GM12891 (cell line): Measurements from ENCODE around the gene TCEAL3.
A peak's percentile ranks its signal among the peaks of the same experiment; 100 is the strongest.
"Not testable (repeated sequence)": the region's sequence is repeated elsewhere in the genome, so short reads cannot be mapped to it uniquely, and the experiment has no call there.

Experiments used
- DNase-seq: peaks from one replicate; pipeline ENCODE4 v3.0.0; 2011; ENCODE audit warnings: low spot score; ENCODE audit not compliant: insufficient read length
- FAIRE-seq: peaks from 2 replicates; lab custom pipeline; 2011; peaks lifted over from hg19 to GRCh38; lab: Jason Lieb, UNC
- PAX5 ChIP-seq: IDR thresholded peaks from 2 replicates; pipeline ENCODE4 v1.6.1; 2011; ENCODE audit warnings: low read length, moderate library complexity, mild to moderate bottlenecking; ENCODE audit not compliant: insufficient read depth, severe bottlenecking
- POLR2A ChIP-seq: IDR thresholded peaks from 2 replicates; pipeline ENCODE4 v1.6.1; 2011; ENCODE audit warnings: low read depth, low read length, control low read depth
- POLR2AphosphoS5 ChIP-seq: IDR thresholded peaks from 2 replicates; pipeline ENCODE4 v1.6.1; 2011; ENCODE audit warnings: low read depth, low read length, control low read depth
- POU2F2 ChIP-seq: IDR thresholded peaks from 2 replicates; pipeline ENCODE4 v1.6.1; 2011; ENCODE audit warnings: low read depth, mild to moderate bottlenecking, control low read depth, low read length, moderate library complexity
- SPI1 ChIP-seq: IDR thresholded peaks from 2 replicates; pipeline ENCODE4 v1.6.1; 2011; ENCODE audit warnings: low read depth, low read length, control low read depth
- TAF1 ChIP-seq: IDR thresholded peaks from 2 replicates; pipeline ENCODE4 v1.6.1; 2011; ENCODE audit warnings: low read depth, low read length, control low read depth

TCEAL3 gene

DNA sequence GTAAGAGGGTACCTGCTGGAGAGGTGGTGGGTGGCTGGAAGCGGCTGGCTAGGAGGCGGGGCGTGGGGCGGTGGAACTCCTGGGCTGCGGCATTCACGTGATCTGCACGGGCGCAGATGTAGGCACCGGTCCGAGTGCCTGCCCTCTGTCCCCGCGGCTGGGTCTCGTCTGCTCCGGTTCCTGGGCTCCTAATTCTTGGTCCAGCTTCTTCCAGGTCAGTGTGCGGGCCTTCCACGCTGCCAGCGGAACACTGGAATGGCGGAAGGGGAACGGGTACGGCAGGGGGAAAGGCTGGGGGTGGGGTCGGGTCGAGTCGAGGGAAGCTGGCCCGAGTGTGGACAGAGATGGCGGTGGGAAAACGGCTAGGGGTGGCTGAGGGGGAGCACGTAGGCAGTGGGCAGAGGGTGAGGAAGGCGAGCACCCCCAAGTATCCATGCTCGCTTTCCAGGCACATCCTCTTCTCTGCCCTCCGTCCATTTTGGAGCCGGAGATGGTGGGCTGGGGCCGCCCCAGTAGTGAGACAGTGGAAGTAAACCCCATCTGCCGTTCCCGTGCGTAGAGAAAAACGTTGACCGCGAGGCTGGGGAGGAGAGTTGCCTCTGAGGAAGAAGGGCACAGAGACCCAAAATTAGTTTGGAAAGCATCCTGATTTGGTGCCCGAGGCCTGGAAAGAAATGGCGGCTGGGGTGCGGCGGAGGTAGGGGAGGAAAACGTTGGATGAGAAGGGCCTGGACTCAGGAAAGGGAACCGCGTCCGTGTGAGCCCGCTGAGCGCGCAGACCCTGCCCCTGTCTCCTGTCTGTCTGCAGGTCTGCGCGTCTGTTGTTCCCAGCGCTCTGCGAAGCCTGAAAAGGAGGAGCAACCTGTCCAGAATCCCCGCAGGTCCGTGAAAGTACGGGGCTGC, 22.1 kb upstream of the TCEAL3 start, which contains the start of gene TCEAL4:
TCEAL4 (plus strand) TSS at position 105 of the 903 bp plus-strand sequence. CDS start 1,161 bp downstream, outside the sequence.
- FAIRE-seq (peak; percentile 87), DNase-seq (no peak)
- no peak for TF ChIP-seq PAX5
- TF ChIP-seq SPI1, result no peak
- TF ChIP-seq POU2F2, result no peak
- no peak for TF ChIP-seq POLR2AphosphoS5
- no peak for TF ChIP-seq TAF1
- no peak for TF ChIP-seq POLR2A

DNA sequence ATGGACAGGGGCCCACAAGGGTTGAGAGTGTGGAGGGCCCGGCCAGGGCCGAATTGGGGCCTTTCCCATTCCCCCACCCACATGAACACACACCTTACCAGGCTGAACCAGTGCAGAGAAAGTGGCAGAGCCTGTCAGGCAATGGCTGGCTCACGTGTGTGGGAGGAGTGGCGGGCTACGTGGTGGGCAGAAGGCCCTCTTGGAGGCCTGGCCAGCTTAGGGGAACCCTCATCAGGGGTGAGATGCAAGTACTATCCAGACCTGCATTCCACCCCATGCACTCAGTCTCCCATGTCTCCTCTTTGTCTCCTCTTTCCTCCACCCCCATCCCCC, 21.5 kb upstream of the TCEAL3 start:
- FAIRE-seq (no peak), DNase-seq (no peak)
- no peak for TF ChIP-seq TAF1
- TF ChIP-seq POU2F2, result no peak
- no peak for TF ChIP-seq POLR2AphosphoS5
- TF ChIP-seq PAX5, result no peak
- no peak for TF ChIP-seq SPI1
- no peak for TF ChIP-seq POLR2A

DNA sequence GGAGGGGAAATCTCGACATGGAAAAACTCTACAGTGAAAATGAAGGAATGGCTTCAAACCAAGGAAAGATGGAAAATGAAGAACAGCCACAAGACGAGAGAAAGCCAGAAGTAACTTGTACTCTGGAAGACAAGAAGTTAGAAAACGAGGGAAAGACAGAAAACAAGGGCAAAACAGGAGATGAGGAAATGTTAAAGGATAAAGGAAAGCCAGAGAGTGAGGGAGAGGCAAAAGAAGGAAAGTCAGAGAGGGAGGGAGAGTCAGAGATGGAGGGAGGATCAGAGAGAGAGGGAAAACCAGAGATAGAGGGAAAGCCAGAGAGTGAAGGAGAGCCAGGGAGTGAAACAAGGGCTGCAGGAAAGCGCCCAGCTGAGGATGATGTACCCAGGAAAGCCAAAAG, 21.1 kb upstream of the TCEAL3 start:
- FAIRE-seq (no peak), DNase-seq (no peak)
- no peak for TF ChIP-seq TAF1
- no peak for TF ChIP-seq PAX5
- no peak for TF ChIP-seq SPI1
- no peak for TF ChIP-seq POLR2A
- no peak for TF ChIP-seq POU2F2
- no peak for TF ChIP-seq POLR2AphosphoS5

DNA sequence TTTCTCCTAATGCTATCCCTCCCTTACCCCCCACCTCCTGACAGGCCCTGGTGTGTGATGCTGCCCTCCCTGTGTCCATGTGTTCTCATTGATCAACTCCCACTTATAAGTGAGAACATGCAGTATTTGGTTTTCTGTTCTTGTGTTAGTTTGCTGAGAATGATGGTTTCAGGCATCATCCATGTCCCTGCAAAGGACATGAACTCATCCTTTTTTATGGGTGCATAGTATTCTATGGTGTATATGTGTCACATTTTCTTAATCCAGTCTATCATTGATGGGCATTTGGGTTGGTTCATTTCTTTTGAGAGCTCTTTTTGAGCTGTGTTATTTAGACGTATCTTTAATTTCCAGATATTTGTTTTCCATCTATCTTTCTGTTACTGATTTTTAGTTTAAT, 15.5 kb upstream of the TCEAL3 start:
- FAIRE-seq, DNase-seq: not testable (repeated sequence)

DNA sequence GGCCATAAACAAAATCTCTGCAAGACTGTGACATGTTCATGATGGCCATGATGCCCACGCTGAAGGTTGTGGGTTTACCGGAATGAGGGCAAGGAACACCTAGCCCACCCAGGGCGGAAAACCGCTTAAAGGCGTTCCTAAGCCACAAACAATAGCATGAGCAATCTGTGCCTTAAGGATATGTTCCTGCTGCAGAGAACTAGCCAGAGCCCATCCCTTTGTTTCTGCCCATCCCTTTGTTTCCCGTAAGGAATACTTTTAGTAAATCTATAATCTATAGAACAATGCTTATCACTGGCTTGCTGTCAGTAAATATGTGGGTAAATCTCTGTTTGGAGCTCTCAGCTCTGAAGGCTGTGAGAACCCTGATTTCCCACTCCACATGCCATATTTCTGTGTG, 12.6 kb upstream of the TCEAL3 start:
- not testable (repeated sequence) for DNase-seq, FAIRE-seq

DNA sequence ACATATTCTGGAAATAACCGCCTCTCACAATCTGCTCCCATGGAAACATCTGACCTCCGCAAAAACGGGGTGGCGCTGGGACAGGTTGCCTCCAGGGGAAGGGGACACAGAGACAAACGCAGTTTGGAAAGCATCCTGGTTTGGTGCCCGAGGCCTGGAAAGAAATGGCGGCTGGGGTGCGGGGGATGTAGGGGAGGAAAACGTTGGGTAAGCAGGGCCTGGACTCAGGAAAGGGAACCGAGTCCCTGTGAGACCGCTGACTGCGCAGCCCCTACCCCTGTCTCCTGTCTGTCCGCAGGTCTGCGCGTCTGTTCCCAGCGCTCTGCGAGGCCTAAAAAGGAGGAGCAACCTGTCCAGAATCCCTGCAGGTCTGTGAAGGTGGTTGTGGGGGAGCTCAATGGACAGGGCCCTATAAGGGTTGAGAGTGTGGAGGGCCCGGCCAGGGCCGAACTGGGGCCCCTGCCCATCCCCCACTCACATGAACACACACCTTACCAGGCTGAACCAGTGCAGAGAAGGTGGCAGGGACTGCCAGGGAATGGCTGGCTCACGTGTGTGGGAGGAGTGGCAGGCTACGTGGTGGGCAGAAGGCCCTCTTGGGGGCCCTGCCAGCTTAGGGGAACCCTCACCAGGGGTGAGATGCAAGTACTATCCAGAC, 672 bp downstream of the TCEAL3 start:
- TF ChIP-seq POU2F2, result no peak
- TF ChIP-seq POLR2AphosphoS5, result no peak
- no peak for TF ChIP-seq SPI1
- no peak for TF ChIP-seq POLR2A
- TF ChIP-seq TAF1, result no peak
- no peak for TF ChIP-seq PAX5
- DNase-seq (no peak), FAIRE-seq (no peak)

DNA sequence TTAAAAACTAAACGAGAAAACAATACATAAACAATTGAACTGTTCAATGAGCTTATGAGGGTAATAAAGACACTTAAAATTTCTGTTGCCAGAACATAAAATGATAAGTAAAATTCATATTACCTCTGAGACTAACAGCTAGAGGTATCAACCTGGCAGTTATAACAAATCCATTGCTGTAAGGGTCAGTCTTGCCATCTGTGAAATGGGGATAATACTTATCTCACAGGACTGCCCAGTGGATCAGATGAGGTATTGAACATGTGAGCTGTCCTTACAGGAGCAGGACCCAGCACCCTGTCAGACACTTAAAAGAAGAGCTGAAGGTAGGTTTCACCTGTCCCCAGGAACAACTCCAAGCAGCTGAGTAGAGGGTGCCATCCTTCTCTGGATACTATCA, 2.5 kb downstream of the TCEAL3 start:
- no peak for TF ChIP-seq POLR2A
- TF ChIP-seq POLR2AphosphoS5, result no peak
- no peak for TF ChIP-seq SPI1
- TF ChIP-seq POU2F2, result no peak
- TF ChIP-seq PAX5, result no peak
- no peak for TF ChIP-seq TAF1
- DNase-seq (no peak), FAIRE-seq (no peak)

DNA sequence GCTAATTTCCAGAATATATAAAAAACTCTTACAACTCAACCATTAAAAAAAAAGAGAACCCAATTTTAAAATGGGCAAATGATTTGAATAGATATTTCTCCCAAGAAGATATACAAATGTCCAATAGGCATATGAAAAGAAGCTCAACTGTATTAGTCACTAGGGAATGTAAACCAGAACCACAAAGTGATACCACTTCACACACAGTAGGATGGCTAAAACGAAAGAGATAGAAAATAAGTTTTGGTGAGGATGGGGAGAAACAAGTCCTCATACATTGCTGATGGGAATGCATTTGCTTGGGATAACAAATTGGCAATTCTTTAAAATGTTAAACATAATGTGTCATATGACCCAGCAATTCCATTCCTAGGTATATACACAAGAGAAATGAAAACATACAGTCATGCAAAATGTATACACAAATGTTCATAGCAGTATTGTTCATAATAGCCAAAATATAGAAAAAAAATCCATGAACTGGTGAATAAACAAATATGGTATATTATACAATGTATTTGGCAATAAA, 5.7 kb downstream of the TCEAL3 start:
- DNase-seq (no peak), FAIRE-seq (no peak)
- TF ChIP-seq POLR2A (no peak), TAF1 (no peak), POLR2AphosphoS5 (no peak), PAX5 (no peak), POU2F2 (no peak), SPI1 (no peak)

DNA sequence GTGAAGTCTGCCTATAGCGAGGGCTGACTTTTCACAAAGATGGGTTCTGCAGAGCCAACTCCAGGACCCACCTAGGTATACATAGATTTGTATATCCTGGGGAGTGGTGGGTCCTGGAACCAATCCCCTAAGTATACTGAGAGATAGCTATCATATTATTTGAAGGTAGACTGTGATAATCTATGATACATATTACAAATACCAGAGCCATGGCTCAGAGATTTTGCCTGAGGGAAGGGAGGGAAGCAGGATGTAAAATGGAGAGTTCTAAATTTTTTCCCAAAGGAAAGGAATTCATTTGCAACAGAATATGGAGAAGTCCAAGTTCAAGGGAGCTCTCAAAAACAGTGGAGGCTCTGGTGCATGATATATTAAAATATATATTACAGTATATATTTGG, 7.2 kb downstream of the TCEAL3 start:
- FAIRE-seq (no peak), DNase-seq (no peak)
- TF ChIP-seq POLR2A (no peak), POLR2AphosphoS5 (no peak), SPI1 (no peak), POU2F2 (no peak), PAX5 (no peak), TAF1 (no peak)
